ENCODE measurements around the gene NOS1AP. TPM values are rescaled to one million over a fixed set of nuclear protein-coding genes. Genes with fewer than 3 reads are reported as not detected.

NOS1AP gene
- total and polyA plus RNA-seq, 9 of the 15 experiments (the other 6 are each of a cell fraction or from before 2014, with no cell fraction given), result 0.07 to 1.5 (median 0.22) TPM

- TF ChIP-seq USF2 (CRISPR knock-in tag; IDR thresholded peaks at IDR 0.05) (no peak), PML (IDR thresholded peaks at IDR 0.05; ENCODE audit: low read length) (no peak), ZNF134 (CRISPR knock-in tag; conservative IDR thresholded peaks at IDR 0.05) (no peak), KLF16 (IDR thresholded peaks at IDR 0.05) (peak; percentile 26; the same call in 1 of the 2 replicates), BCOR (IDR thresholded peaks at IDR 0.05) (no peak), STAG1 (CRISPR knock-in tag; IDR thresholded peaks at IDR 0.05; ENCODE audit: borderline replicate concordance) (peak; percentile 90; the same call in 1 of the 2 replicates), SMC3 (conservative IDR thresholded peaks at IDR 0.05; ENCODE audit: insufficient read depth, low read depth, low read length) (peak; percentile 80), FOXK1 (CRISPR knock-in tag; IDR thresholded peaks at IDR 0.05; ENCODE audit: borderline replicate concordance) (no peak), YY1 (IDR thresholded peaks at IDR 0.05; ENCODE audit: borderline replicate concordance in 1 of 3, control insufficient read depth in 1 of 3, extremely low read depth in 1 of 3, insufficient read depth in 3 of 3, insufficient read length in 1 of 3, insufficient replicate concordance in 2 of 3, low read depth in 1 of 3, low read length in 2 of 3) (peak in 2 of 3 experiments; percentile 43 to 65), RAD21 (CRISPR knock-in tag; conservative IDR thresholded peaks at IDR 0.05 in 1 of 2, IDR thresholded peaks at IDR 0.05 in 1 of 2) (peak; percentile 91 to 94)
These were observed 13.4 kb upstream of the NOS1AP start (continued) for GRCh38 chr1:162056043-162056442.

GRCh38 chr1:162056579-162056978 is 12.9 kb upstream of the NOS1AP start:
- Histone ChIP-seq H3K9me3 (replicated peaks; ENCODE audit: control insufficient read depth, insufficient read depth, low read depth, low read length) (no peaks in the 10 kb centered on the region), H3K9ac (ENCODE audit: insufficient read depth in 1 of 2, low read depth in 2 of 2, low read length in 2 of 2) (no peak overlapping the region), H3K79me2 (ENCODE audit: control insufficient read depth, insufficient read depth, low read length) (no peaks in the 10 kb centered on the region), H3K36me3 (ENCODE audit: control insufficient read depth, insufficient read depth, low read length) (no peaks in the 10 kb centered on the region), H3K4me2 (ENCODE audit: insufficient read depth, low read length) (no peak overlapping the region), H4K20me1 (replicated peaks; ENCODE audit: control insufficient read depth, insufficient read depth, low read length) (no peaks in the 10 kb centered on the region), H3K4me1 (replicated peaks in 1 of 2; ENCODE audit: control insufficient read depth in 2 of 2, insufficient read depth in 2 of 2, low read length in 2 of 2) (no peaks in the 10 kb centered on the region), H3K27ac (ENCODE audit: extremely low read depth, low read depth, low read length) (no peak overlapping the region), H2AFZ (ENCODE audit: low read depth, low read length) (no peak overlapping the region), H3K27me3 (ENCODE audit: control insufficient read depth in 2 of 2, insufficient read depth in 2 of 2, low read length in 2 of 2) (peaks cover 0 to 7% of the 10 kb centered on the region in 2 experiments; a peak in 1 of 5 replicates), H3K4me3 (no peak overlapping the region), H3K9me1 (ENCODE audit: control insufficient read depth, insufficient read depth, low read length) (no peaks in the 10 kb centered on the region)
- ATAC-seq (no peak), FAIRE-seq (no peak), DNase-seq (ENCODE audit: extremely low read depth in 1 of 4, low spot score in 3 of 4) (no peak)
- no TSS peak for BruUV-seq (replicated peaks)
- TF ChIP-seq KLF10 (CRISPR knock-in tag; IDR thresholded peaks at IDR 0.05) (no peak), CEBPB (tag; IDR thresholded peaks at IDR 0.05) (peak; percentile 70), CEBPG (CRISPR knock-in tag; IDR thresholded peaks at IDR 0.05) (no peak; the same call in 1 of the 2 replicates), CEBPG (tag; conservative IDR thresholded peaks at IDR 0.05 in 1 of 2, IDR thresholded peaks at IDR 0.05 in 1 of 2) (peak; percentile 28 to 58; a peak in 2 of 4 replicates)
- intact Hi-C loops (cut with micrococcal nuclease), result loop anchor here (1.0 to 10.0 kb wide), 6 partner anchors 220 to 1118 kb away; partner anchors contain the start of gene UHMK1
- WGBS (ENCODE audit: insufficient coverage, low coverage, missing lambda C conversion rate), result 30% methylated on average over 3 of the region's 3 CpGs
- in situ Hi-C loops (cut with MboI), result no loop called here
- POLR2A ChIA-PET, result interaction anchor here (0.6 to 1.1 kb wide), 3 partner anchors 64 to 575 kb away, joined by 3 to 4 read pairs (median 3); partner anchors contain the start of gene DDR2
- CTCF ChIA-PET (ENCODE audit: low intra/inter-chr PET ratio), result interaction anchor here (0.5 to 1.4 kb wide), 2 partner anchors 13 to 220 kb away, joined by 3 to 9 read pairs; no protein-coding TSS in a partner anchor
